SK-N-SH (cell line): ENCODE results near the gene GPRASP2. TPM values are rescaled to one million over a fixed set of nuclear protein-coding genes. Genes with fewer than 3 reads are reported as not detected.
"Not testable (repeated sequence)": the region's sequence is repeated elsewhere in the genome, so short reads cannot be mapped to it uniquely, and the experiment has no call there.

Experiments
- CTCF ChIA-PET: fragments of 300-600, 350-600 bp; formaldehyde crosslinking; extraction: SDS; loops from one replicate; lab custom pipeline; 2021; lab: Yijun Ruan, JAX
- POLR2A ChIA-PET: fragments of 350-600 bp; sonication (Branson Sonifier 250); formaldehyde crosslinking; extraction: SDS; loops from one replicate; lab custom pipeline; 2020; ENCODE audit warnings: antibody characterized with exemption, inconsistent platforms; lab: Yijun Ruan, JAX
- DNase-seq: peaks from one replicate; pipeline ENCODE4 v3.0.0; 2012
- H2AFZ ChIP-seq: fragments of 200-600 bp; sonication (generic); 2 replicates; pipeline ENCODE4 v1.8.1; 2016; ENCODE audit warnings: antibody characterized with exemption, mild to moderate bottlenecking, low read depth
- H3F3A ChIP-seq: fragments of 200-600 bp; sonication (generic); replicated peaks from 2 replicates; pipeline ENCODE3; 2016; ENCODE audit warnings: antibody characterized with exemption, mild to moderate bottlenecking; ENCODE audit not compliant: insufficient read depth
- H3K27ac ChIP-seq, 2 experiments: fragments of 200-500 bp in 1 of 2; fragments of 200-600 bp in 1 of 2; sonication (Bioruptor generic) in 1 of 2; sonication (generic), shearing (Covaris generic) in 1 of 2; 2 replicates each; pipeline versions ENCODE4 v1.5.1 to v1.6.1; 2014 to 2016; ENCODE audit warnings: low read depth in 2 of 2, inconsistent platforms in 1 of 2, low read length in 1 of 2, mild to moderate bottlenecking in 1 of 2, mixed read lengths in 1 of 2
- H3K27me3 ChIP-seq: fragments of 200-600 bp; sonication (generic), shearing (Covaris generic); 2 replicates; pipeline ENCODE4 v1.6.1; 2016; ENCODE audit warnings: mixed run types; ENCODE audit not compliant: insufficient read depth
- H3K36me3 ChIP-seq, 2 experiments: fragments of 200-500 bp in 1 of 2; fragments of 200-600 bp in 1 of 2; sonication (Bioruptor generic) in 1 of 2; sonication (generic) in 1 of 2; replicated peaks in 1 of 2; 2 replicates each; pipeline versions ENCODE3 to v1.5.1; 2014 to 2016; ENCODE audit warnings: low read length in 1 of 2, mild to moderate bottlenecking in 1 of 2; ENCODE audit not compliant: insufficient read depth in 2 of 2, control insufficient read depth in 1 of 2
- H3K4me1 ChIP-seq, 2 experiments: fragments of 200-500 bp in 1 of 2; fragments of 200-600 bp in 1 of 2; sonication (Bioruptor generic) in 1 of 2; sonication (generic), shearing (Covaris generic) in 1 of 2; 2 replicates each; pipeline versions ENCODE4 v1.5.1 to v1.6.1; 2014 to 2016; ENCODE audit warnings: low read depth in 1 of 2, low read length in 1 of 2, mixed run types in 1 of 2; ENCODE audit not compliant: insufficient read depth in 2 of 2, control insufficient read depth in 1 of 2
- H3K4me2 ChIP-seq: fragments of 200-600 bp; sonication (generic), shearing (Covaris generic); 2 replicates; pipeline ENCODE4 v1.6.1; 2017; ENCODE audit warnings: mixed run types
- H3K4me3 ChIP-seq, 2 experiments: fragments of 200-500 bp in 1 of 2; fragments of 200-600 bp in 1 of 2; sonication (Bioruptor generic) in 1 of 2; sonication (generic), shearing (Covaris generic) in 1 of 2; 2 replicates each; pipeline versions ENCODE4 v1.5.1 to v1.8.1; 2014 to 2016; ENCODE audit warnings: low read depth in 2 of 2, inconsistent platforms in 1 of 2, low read length in 1 of 2, mild to moderate bottlenecking in 1 of 2, mixed read lengths in 1 of 2, moderate library complexity in 1 of 2
- H3K79me2 ChIP-seq: fragments of 200-600 bp; sonication (generic); 2 replicates; pipeline ENCODE4 v1.8.1; 2017; ENCODE audit warnings: mild to moderate bottlenecking; ENCODE audit not compliant: insufficient read depth
- H3K9ac ChIP-seq: fragments of 200-600 bp; sonication (generic); 2 replicates; pipeline ENCODE4 v1.6.1; 2017; ENCODE audit warnings: mixed run types
- H3K9me2 ChIP-seq: fragments of 200-600 bp; sonication (generic); 2 replicates; pipeline ENCODE4 v1.6.1; 2017; ENCODE audit warnings: mixed run types
- H3K9me3 ChIP-seq: fragments of 200-600 bp; sonication (generic); 2 replicates; pipeline ENCODE4 v1.6.1; 2017; ENCODE audit warnings: mixed run types, mild to moderate bottlenecking, moderate library complexity
- H4K20me1 ChIP-seq: fragments of 200-600 bp; sonication (generic); 2 replicates; pipeline ENCODE4 v1.6.1; 2017; ENCODE audit warnings: mild to moderate bottlenecking, mixed run types; ENCODE audit not compliant: insufficient read depth
- CHD2 ChIP-seq: fragments of 150-350 bp; IDR thresholded peaks from 2 replicates; pipeline ENCODE4 v1.6.1; 2018; ENCODE audit warnings: low read length; ENCODE audit not compliant: partially characterized antibody
- EP300 ChIP-seq, 2 experiments: IDR thresholded peaks; 2 replicates each; pipeline versions ENCODE4 v1.4.0 to v1.6.1; 2012; ENCODE audit warnings: borderline replicate concordance in 1 of 2, low read depth in 1 of 2, low read length in 1 of 2
- FOSL2 ChIP-seq: IDR thresholded peaks from 2 replicates; pipeline ENCODE4 v1.4.0; 2012; ENCODE audit warnings: low read depth, mild to moderate bottlenecking, moderate library complexity, borderline replicate concordance
- FOXM1 ChIP-seq: IDR thresholded peaks from 2 replicates; pipeline ENCODE4 v1.4.0; 2012; ENCODE audit warnings: low read depth, mild to moderate bottlenecking
- MXI1 ChIP-seq: IDR thresholded peaks from 2 replicates; pipeline ENCODE4 v1.6.1; 2012; ENCODE audit warnings: mild to moderate bottlenecking, low read depth, low read length, improper control_type of control experiment
- NFIC ChIP-seq: IDR thresholded peaks from 2 replicates; pipeline ENCODE4 v1.4.0; 2012; ENCODE audit warnings: borderline replicate concordance
- PBX3 ChIP-seq: IDR thresholded peaks from 2 replicates; pipeline ENCODE4; 2012
- POLR2AphosphoS5 ChIP-seq: IDR thresholded peaks from 2 replicates; pipeline ENCODE4 v1.6.1; 2012; ENCODE audit warnings: low read depth, low read length
- RAD21 ChIP-seq: IDR thresholded peaks from 2 replicates; pipeline ENCODE4 v1.6.1; 2012; ENCODE audit warnings: mild to moderate bottlenecking, low read length
- RCOR1 ChIP-seq: fragments of 150-350 bp; IDR thresholded peaks from 2 replicates; pipeline ENCODE4 v1.6.1; 2017; ENCODE audit warnings: antibody characterized with exemption, low read length
- RFX5 ChIP-seq: IDR thresholded peaks from 2 replicates; pipeline ENCODE4 v1.6.1; 2012; ENCODE audit warnings: mild to moderate bottlenecking, improper control_type of control experiment, low read length
- SIN3A ChIP-seq: IDR thresholded peaks from 2 replicates; pipeline ENCODE4 v1.6.1; 2012; ENCODE audit warnings: low read depth, mild to moderate bottlenecking, low read length, moderate library complexity, borderline replicate concordance
- SMC3 ChIP-seq: IDR thresholded peaks from 2 replicates; pipeline ENCODE4 v1.6.1; 2012; ENCODE audit warnings: low read depth, low read length, improper control_type of control experiment
- TAF1 ChIP-seq: IDR thresholded peaks from 2 replicates; pipeline ENCODE4 v1.6.1; 2012; ENCODE audit warnings: low read depth, mild to moderate bottlenecking, low read length, moderate library complexity, borderline replicate concordance
- USF1 ChIP-seq: IDR thresholded peaks from 2 replicates; pipeline ENCODE4 v1.4.0; 2012; ENCODE audit warnings: low read depth, borderline replicate concordance
- YY1 ChIP-seq: IDR thresholded peaks from 2 replicates; pipeline ENCODE4 v1.4.0; 2012; ENCODE audit warnings: low read depth, mild to moderate bottlenecking
- WGBS: methylation state at CpG from one replicate; pipeline ENCODE4 v1.1.6; 2017; ENCODE audit warnings: low lambda C conversion rate; 5-methylcytosine and 5-hydroxymethylcytosine counted together
- polyA plus RNA-seq, 3 experiments: library from polyadenylated mRNA; depleted of rRNA; stranded (reverse); fragments of >200 nt; gene quantifications; 2 replicates each; pipeline ENCODE4 v1.2.3, GENCODE V29; 2012
- TF ChIP-seq, protein P1 (sequence below): IDR thresholded peaks from 2 replicates; pipeline ENCODE4 v1.6.1; 2012; ENCODE audit warnings: mild to moderate bottlenecking, low read depth, low read length, moderate library complexity
- TF ChIP-seq, protein P2 (sequence below): IDR thresholded peaks from 2 replicates; pipeline ENCODE4 v1.4.0; 2012; ENCODE audit warnings: low read depth
- TF ChIP-seq, protein P3 (sequence below): fragments of 150-350 bp; IDR thresholded peaks from 2 replicates; pipeline ENCODE4 v1.6.1; 2017; ENCODE audit warnings: antibody characterized with exemption, low read length, low read depth, borderline replicate concordance

Gene GPRASP2
- polyA plus RNA-seq, 1 of the 3 experiments (the other 2 are of a cell fraction): 12.3 TPM

DNA sequence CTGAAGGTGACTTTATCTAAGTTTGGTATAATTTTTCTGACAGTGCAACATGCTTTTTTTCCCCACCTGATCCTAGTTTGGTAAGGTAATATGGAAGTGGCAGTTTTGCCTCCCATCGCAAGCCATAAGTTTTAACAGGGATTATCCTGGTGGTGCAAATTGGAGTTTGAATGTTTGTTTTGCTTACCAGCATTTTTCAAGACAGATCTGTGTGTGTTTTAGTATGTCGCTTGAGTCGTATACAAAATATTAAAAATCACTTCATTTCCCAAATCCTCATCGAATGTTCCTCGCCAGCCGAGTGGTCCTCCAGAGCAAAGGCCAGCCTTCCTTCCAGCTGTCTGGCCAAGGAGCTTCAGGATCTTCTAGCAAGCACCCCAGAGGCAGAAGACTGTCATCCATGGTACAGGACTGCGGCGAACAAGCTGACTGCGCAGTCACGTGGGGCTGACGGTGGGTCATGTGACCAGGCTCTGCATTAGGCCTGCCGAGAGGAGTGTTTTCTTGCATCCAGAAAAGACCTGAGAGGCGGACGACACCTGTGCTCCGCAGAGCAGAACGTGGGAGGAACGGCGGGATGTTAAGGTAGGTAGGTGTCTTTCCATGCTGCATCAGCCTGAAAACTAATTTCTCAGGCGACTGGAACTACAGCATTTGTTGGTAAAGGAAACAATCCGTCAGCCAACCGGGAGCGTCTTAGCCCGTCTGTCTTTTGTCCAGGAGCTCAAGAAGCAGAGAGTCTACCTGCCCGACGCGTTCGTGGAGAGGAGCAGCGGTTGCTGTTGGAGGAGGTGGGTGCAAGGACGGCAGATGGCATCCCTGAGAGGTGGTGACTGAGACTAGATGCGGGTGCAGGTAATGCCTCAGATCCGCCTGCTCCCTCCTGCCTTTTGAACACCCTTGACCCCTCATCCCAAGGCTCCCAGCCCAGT, 8.3 kb downstream of the GPRASP2 start, which contains the start of gene GPRASP3:
TSS of gene GPRASP3 (plus strand) at position 507 of the 932 bp plus-strand sequence. CDS start 28,253 bp downstream, outside the sequence.
- Histone ChIP-seq H3K36me3 (no peaks in the 10 kb centered on the region), H2AFZ (peak within 1 kb of the TSS; percentile 76), H4K20me1 (no peaks in the 10 kb centered on the region), H3K4me2 (peak within 1 kb of the TSS; percentile 87), H3F3A (peaks cover 5% of the 10 kb centered on the region), H3K27me3 (no peaks in the 10 kb centered on the region), H3K79me2 (no peaks in the 10 kb centered on the region; the same call in 1 of the 2 replicates), H3K4me1 (peaks cover 0 to 7% of the 10 kb centered on the region in 2 experiments; a peak in 1 of 4 replicates), H3K9me3 (no peaks in the 10 kb centered on the region), H3K9me2 (no peaks in the 10 kb centered on the region), H3K4me3 (peak within 1 kb of the TSS; percentile 60), H3K27ac (no peak within 1 kb of the TSS; a peak in 1 of 4 replicates), H3K9ac (peak within 1 kb of the TSS; percentile 65)
- ChIA-PET POLR2A (interaction anchor here (1.0 kb wide), 1 partner anchor 26 kb away, joined by 4 read pairs; no protein-coding TSS in a partner anchor), CTCF (no interaction called here)
- TF ChIP-seq, protein P1, sequence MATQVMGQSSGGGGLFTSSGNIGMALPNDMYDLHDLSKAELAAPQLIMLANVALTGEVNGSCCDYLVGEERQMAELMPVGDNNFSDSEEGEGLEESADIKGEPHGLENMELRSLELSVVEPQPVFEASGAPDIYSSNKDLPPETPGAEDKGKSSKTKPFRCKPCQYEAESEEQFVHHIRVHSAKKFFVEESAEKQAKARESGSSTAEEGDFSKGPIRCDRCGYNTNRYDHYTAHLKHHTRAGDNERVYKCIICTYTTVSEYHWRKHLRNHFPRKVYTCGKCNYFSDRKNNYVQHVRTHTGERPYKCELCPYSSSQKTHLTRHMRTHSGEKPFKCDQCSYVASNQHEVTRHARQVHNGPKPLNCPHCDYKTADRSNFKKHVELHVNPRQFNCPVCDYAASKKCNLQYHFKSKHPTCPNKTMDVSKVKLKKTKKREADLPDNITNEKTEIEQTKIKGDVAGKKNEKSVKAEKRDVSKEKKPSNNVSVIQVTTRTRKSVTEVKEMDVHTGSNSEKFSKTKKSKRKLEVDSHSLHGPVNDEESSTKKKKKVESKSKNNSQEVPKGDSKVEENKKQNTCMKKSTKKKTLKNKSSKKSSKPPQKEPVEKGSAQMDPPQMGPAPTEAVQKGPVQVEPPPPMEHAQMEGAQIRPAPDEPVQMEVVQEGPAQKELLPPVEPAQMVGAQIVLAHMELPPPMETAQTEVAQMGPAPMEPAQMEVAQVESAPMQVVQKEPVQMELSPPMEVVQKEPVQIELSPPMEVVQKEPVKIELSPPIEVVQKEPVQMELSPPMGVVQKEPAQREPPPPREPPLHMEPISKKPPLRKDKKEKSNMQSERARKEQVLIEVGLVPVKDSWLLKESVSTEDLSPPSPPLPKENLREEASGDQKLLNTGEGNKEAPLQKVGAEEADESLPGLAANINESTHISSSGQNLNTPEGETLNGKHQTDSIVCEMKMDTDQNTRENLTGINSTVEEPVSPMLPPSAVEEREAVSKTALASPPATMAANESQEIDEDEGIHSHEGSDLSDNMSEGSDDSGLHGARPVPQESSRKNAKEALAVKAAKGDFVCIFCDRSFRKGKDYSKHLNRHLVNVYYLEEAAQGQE: no peak
- no peak for TF ChIP-seq FOXM1
- TF ChIP-seq, protein P2, sequence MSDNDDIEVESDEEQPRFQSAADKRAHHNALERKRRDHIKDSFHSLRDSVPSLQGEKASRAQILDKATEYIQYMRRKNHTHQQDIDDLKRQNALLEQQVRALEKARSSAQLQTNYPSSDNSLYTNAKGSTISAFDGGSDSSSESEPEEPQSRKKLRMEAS: peak; percentile 87
- TF ChIP-seq RFX5: no peak
- peak; percentile 75 for TF ChIP-seq MXI1
- TF ChIP-seq FOSL2: no peak
- peak; percentile 76; the same call in 1 of the 2 replicates for TF ChIP-seq SIN3A
- TF ChIP-seq RAD21: no peak
- TF ChIP-seq, protein P3, sequence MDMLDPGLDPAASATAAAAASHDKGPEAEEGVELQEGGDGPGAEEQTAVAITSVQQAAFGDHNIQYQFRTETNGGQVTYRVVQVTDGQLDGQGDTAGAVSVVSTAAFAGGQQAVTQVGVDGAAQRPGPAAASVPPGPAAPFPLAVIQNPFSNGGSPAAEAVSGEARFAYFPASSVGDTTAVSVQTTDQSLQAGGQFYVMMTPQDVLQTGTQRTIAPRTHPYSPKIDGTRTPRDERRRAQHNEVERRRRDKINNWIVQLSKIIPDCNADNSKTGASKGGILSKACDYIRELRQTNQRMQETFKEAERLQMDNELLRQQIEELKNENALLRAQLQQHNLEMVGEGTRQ: peak; percentile 97
- peak; percentile 99 for TF ChIP-seq USF1
- TF ChIP-seq PBX3: no peak
- 0 out of 2 replicates have a peak, but pooled peaks have one; percentile 32 for TF ChIP-seq RCOR1
- peak; percentile 71 for TF ChIP-seq TAF1
- TF ChIP-seq NFIC: no peak
- TF ChIP-seq POLR2AphosphoS5: peak; percentile 51
- TF ChIP-seq YY1: peak; percentile 55; the same call in 1 of the 2 replicates
- no peak for TF ChIP-seq EP300 (IDR thresholded peaks at IDR 0.05; ENCODE audit: borderline replicate concordance in 1 of 2, low read depth in 1 of 2, low read length in 1 of 2)
- TF ChIP-seq SMC3: no peak
- no peak for TF ChIP-seq CHD2
- DNase-seq: peak; percentile 73
- WGBS: 5% methylated on average over 28 of the region's 31 CpGs

DNA sequence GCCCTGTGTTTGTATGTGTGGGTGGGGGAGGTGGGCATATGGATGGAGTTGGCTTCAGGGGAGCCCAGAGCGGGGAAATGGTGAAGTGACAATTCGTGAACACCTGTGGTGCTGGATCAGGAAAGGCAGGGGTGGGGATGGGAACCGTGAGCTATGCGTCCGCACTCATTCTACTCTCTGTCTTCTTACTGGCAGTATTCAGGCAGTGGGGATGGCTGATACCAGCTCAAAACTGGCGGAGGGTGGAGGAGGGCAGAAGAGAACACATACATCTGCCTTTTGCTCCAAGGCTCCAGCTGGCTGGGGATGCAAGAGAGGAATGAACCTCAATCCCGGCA, 8.9 kb downstream of the GPRASP2 start:
- POLR2A ChIA-PET: interaction anchor here (1.0 kb wide), 1 partner anchor 25 kb away, joined by 4 read pairs; no protein-coding TSS in a partner anchor
- Histone ChIP-seq H3K4me2 (peak overlapping the region; percentile 87), H3K9ac (peak overlapping the region; percentile 65), H2AFZ (peak overlapping the region; percentile 76; the same call in 1 of the 2 replicates), H3K4me3 (peak overlapping the region; percentile 60)
- H3K9me3 ChIP-seq, H4K20me1 ChIP-seq, CTCF ChIA-PET, H3K4me1 ChIP-seq, H3K27ac ChIP-seq, DNase-seq, H3K36me3 ChIP-seq, H3K27me3 ChIP-seq, H3F3A ChIP-seq, H3K79me2 ChIP-seq, H3K9me2 ChIP-seq: not testable (repeated sequence)
- 21% methylated on average over 7 of the region's 7 CpGs for WGBS
